ENCODE data around the gene SRP72. TPM values are rescaled to one million over a fixed set of nuclear protein-coding genes. Genes with fewer than 3 reads are reported as not detected.

Gene SRP72
- polyA plus RNA-seq, 1 of the 3 experiments (the other 2 are of a cell fraction) = 47.6 TPM

- Histone ChIP-seq H3K9me3 (no peaks in the 10 kb centered on the region), H3K27ac (ENCODE audit: low read depth in 2 of 2, low read length in 1 of 2) (no peak overlapping the region), H3K4me3 (ENCODE audit: low read depth in 2 of 2, low read length in 1 of 2) (no peak overlapping the region), H4K20me1 (ENCODE audit: insufficient read depth) (no peaks in the 10 kb centered on the region), H3K4me1 (ENCODE audit: control insufficient read depth in 1 of 2, insufficient read depth in 2 of 2, low read depth in 1 of 2, low read length in 1 of 2) (peaks cover 0 to 2% of the 10 kb centered on the region in 2 experiments; a peak in 2 of 4 replicates), H3F3A (replicated peaks; ENCODE audit: insufficient read depth) (peaks cover 11% of the 10 kb centered on the region), H2AFZ (ENCODE audit: low read depth) (no peak overlapping the region), H3K36me3 (replicated peaks in 1 of 2; ENCODE audit: control insufficient read depth in 1 of 2, insufficient read depth in 2 of 2, low read length in 1 of 2) (peaks cover 58 to 71% of the 10 kb centered on the region in 2 experiments), H3K4me2 (no peak overlapping the region), H3K27me3 (ENCODE audit: insufficient read depth) (no peaks in the 10 kb centered on the region), H3K79me2 (ENCODE audit: insufficient read depth) (peaks cover 71% of the 10 kb centered on the region), H3K9ac (no peak overlapping the region), H3K9me2 (no peaks in the 10 kb centered on the region)
- TF ChIP-seq SMC3 (IDR thresholded peaks at IDR 0.05; ENCODE audit: low read depth, low read length) (no peak), POLR2AphosphoS5 (IDR thresholded peaks at IDR 0.05; ENCODE audit: low read depth, low read length) (peak; percentile 11; the same call in 1 of the 2 replicates)
- WGBS (ENCODE audit: low lambda C conversion rate) = 94% methylated on average over 3 of the region's 3 CpGs
- ChIA-PET POLR2A (no interaction called here), CTCF (interaction anchor here (1.2 kb wide), 1 partner anchor 21 kb away, joined by 5 read pairs; no protein-coding TSS in a partner anchor)
- DNase-seq = no peak
Measured at GRCh38 chr4:56460085-56460484, 7.3 kb upstream of the SRP72 start.

GRCh38 chr4:56462157-56462556, 5.3 kb upstream of the SRP72 start:
- no peak overlapping the region for H2AFZ ChIP-seq (ENCODE audit: low read depth)
- TF ChIP-seq CTCF (IDR thresholded peaks at IDR 0.05) (no peak), USF2 (IDR thresholded peaks at IDR 0.05; ENCODE audit: borderline replicate concordance, low read depth, low read length) (no peak), ELF1 (IDR thresholded peaks at IDR 0.05) (no peak), FOXM1 (IDR thresholded peaks at IDR 0.05; ENCODE audit: low read depth) (no peak), NRF1 (IDR thresholded peaks at IDR 0.05; ENCODE audit: low read depth, low read length) (no peak), PBX3 (IDR thresholded peaks at IDR 0.05) (no peak), TEAD4 (IDR thresholded peaks at IDR 0.05; ENCODE audit: borderline replicate concordance, insufficient read depth) (no peak), REST (IDR thresholded peaks at IDR 0.05; ENCODE audit: low read depth, low read length) (no peak)
- H3K4me1 ChIP-seq (ENCODE audit: control insufficient read depth in 1 of 2, insufficient read depth in 2 of 2, low read depth in 1 of 2, low read length in 1 of 2) = peaks cover 0 to 10% of the 10 kb centered on the region in 2 experiments; a peak in 2 of 4 replicates
- H4K20me1 ChIP-seq (ENCODE audit: insufficient read depth) = no peaks in the 10 kb centered on the region
- peaks cover 11% of the 10 kb centered on the region for H3F3A ChIP-seq (replicated peaks; ENCODE audit: insufficient read depth)
- ChIA-PET CTCF (no interaction called here), POLR2A (no interaction called here)
- peaks cover 45 to 54% of the 10 kb centered on the region in 2 experiments for H3K36me3 ChIP-seq (replicated peaks in 1 of 2; ENCODE audit: control insufficient read depth in 1 of 2, insufficient read depth in 2 of 2, low read length in 1 of 2)
- no peak overlapping the region for H3K4me3 ChIP-seq (ENCODE audit: low read depth in 2 of 2, low read length in 1 of 2)
- H3K9ac ChIP-seq = no peak overlapping the region
- no peaks in the 10 kb centered on the region for H3K9me2 ChIP-seq
- H3K27ac ChIP-seq (ENCODE audit: low read depth in 2 of 2, low read length in 1 of 2) = no peak overlapping the region; a peak in 1 of 4 replicates
- no peak overlapping the region for H3K4me2 ChIP-seq
- no peaks in the 10 kb centered on the region for H3K27me3 ChIP-seq (ENCODE audit: insufficient read depth)
- H3K79me2 ChIP-seq (ENCODE audit: insufficient read depth) = peaks cover 74% of the 10 kb centered on the region
- no peaks in the 10 kb centered on the region for H3K9me3 ChIP-seq
- DNase-seq = no peak
